NCI-H2081 treated with DMSO at 0.1 percent for 48 hours (cell line): ENCODE measurements around the gene BRD3OS.
"Not testable (repeated sequence)": the region's sequence is repeated elsewhere in the genome, so short reads cannot be mapped to it uniquely, and the experiment has no call there.

Source experiments
- DNase-seq: peaks from one replicate; lab custom pipeline; 2025; lab: John Stamatoyannopoulos, UW

Gene BRD3OS

DNA sequence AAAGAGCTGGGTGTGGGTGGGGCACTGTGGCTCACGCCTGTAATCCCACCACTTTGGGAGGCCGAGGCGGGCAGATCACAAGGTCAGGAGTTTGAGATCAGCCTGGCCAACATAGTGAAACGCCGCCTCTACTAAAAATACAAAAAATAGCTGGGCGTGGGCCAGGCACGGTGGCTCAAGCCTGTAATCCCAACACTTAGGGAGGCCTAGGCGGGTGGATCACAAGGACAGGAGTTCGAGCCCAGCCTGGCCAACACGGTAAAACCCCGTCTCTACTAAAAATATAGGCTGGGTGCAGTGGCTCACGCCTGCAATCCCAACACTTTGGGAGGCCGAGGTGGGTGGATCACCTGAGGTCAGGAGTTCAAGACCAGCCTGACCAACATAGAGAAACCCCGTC, 36.5 kb upstream of the BRD3OS start:
- DNase-seq: not testable (repeated sequence)

GRCh38 chr9:133989625-133990365, 35.5 kb upstream of the BRD3OS start:
- no peak for DNase-seq

- no peak for DNase-seq
Measured at GRCh38 chr9:133990366-133991213, 34.7 kb upstream of the BRD3OS start.

DNA sequence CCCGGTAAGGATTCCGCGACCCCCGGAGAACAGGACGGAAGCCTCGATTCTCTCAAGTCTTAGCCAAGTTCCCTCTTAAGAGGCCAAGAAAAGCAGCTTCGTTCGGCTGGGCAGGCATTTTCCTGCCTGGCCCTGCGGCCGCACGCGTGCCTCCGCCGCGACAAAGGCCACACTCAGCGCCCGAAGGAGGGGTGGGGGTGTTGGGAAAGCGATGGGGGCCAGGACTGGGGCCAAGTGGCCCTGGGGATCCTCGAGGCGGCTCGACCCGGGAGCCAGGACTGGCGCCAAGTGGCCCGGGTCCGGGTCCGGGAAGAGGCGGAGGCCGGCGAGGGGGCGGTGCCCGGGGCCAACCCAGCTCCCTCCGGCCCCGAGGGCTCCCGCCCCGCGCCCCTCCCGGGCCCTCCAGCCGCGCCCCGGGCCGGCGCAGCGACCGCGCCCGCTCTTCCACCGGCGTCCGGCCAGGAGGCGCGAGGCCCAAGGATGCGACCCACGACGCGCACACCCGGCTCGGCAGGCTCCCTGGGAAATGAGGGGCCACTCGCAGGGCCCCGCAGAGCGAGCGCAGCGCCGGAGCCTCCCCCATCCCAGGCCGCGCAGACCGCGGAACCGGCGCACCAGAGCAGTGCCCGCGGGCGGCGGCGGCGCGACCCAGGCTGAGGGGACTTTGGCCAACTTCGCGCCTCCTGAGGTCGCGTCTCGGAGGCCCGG, 33.9 kb upstream of the BRD3OS start:
- no peak for DNase-seq

DNA sequence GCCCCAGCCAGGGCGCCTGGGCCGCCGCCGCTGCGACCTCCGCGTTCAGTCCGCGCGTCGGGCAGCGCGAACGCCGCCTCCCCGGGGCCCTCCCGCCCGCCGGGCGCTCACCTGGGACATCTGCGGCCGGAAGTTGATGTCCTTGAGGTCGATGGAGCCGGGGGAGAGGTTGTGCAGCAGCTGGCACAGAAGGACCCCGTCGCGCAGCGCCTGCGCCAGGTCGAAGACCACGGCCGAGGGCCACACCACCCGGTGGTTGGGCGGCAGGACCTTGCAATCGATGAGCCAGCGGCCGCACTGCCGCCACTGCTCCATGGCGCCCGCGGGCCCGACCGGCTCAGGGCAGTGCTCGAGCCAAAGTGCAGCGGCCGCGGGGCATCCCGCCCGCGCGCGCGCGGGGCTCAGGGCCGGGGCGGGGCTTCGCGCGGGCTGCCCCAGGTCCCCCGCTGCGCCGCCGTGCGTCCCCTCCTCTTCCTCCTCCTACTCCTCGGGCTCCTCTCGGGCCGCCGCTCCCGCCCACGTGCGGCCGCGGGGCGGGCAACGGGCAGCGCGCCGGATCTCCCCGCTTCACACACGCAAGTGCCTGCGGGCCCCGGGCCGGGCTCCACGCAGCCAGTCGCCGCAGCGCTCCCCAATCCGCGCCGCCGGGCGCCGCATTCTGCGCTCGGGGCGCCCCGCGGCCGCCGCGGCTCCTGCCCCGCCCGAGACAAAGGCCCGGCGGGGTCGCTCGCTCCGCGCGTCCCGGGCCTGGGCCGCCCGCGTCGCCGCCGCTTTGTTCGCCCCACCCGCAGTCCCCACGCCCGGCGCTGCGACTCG, 33.1 kb upstream of the BRD3OS start, which contains the start of gene VAV2:
TSS of gene VAV2 (minus strand) at position 361 of the 816 bp plus-strand sequence. CDS start at position 315, 46 bp downstream.
- no peak for DNase-seq

GRCh38 chr9:133992780-133993634, 32.3 kb upstream of the BRD3OS start:
- peak; percentile 51 for DNase-seq

- DNase-seq: no peak
Measured at GRCh38 chr9:133993635-133994253, 31.5 kb upstream of the BRD3OS start.

GRCh38 chr9:133994353-133995011, 30.8 kb upstream of the BRD3OS start:
- DNase-seq: no peak

DNA sequence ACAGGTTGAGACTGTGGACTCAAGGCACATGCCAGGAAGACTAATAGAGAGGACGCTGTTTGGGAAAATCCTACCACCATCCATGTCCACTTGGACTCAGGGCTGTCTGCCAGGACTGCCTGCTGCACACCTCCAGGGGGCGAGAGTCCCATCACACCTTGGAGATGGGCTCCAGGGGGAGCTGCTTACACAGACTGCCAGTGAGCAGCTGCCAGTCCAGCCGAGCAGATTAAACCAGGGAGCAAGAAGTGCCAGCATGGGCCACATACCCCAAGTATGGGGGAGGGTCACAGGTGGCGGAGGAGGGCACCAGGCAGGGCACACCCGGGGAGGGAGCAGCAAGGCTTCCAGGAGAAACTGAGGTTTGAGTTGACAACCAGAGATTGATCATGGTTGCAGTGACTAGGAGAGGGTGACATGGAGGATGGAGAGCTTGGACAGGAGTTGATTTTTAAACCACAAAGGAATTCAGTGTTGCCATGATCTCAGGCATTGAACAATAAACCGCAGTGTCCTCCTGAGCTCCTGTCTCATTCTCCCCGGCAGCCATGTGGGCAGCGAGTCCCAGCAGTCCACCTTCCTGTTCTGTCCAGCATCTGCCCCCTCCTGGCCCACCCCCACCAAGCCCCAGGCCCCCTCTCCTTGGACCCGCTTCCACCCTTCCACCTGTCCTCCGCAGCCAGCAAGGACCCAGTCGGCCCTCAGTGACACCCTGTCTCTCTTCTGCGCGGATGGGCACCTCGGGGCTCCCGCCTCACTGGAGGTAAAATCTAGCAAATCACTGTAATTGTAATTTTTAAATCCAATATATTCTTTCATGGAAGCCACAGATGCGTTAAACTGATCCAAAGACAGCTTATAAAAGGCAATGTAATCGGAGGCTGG, 30.0 kb upstream of the BRD3OS start:
- no peak for DNase-seq

- DNase-seq: no peak
Measured at GRCh38 chr9:133996531-133997520, 28.5 kb upstream of the BRD3OS start.

DNA sequence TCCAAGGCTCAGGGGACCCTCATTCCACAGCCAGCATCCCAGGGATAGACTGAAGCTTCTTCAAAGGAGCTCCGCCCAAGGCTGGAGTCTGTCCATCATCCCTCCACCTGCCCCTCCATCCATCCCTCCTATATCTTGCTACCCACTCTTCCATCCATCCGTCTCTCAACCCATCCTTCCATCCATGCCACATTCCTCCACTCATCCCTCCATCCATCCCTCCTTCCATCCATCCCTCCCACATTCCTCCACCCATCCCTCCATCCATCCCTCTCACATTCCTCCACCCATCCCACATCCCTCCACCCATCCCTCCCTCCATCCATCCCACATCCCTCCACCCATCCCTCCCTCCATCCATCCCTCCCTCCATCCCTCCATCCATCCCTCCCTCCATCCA, 27.7 kb upstream of the BRD3OS start:
- DNase-seq: no peak

GRCh38 chr9:133998915-133999595, 26.2 kb upstream of the BRD3OS start:
- no peak for DNase-seq

DNA sequence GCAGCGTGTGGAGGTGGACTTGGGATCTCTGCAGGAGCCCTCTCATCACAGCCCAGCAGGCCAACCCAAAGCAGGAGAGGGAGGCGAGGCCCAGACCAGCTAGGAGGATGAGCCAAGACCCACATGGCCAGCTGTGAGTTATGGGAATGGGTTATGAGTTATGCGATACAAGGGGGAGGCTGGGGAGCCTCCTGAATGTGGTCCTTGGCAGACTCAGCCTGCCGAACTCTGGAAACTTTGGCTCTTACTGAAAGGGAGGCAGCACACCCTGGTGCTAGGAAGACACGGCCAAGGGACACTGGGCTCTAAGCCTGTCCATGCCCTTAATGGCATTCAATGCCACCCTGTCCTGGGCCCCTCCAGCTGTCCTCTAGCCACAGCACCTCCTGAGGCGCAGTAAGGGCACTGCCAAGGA, 25.4 kb upstream of the BRD3OS start:
- no peak for DNase-seq

DNA sequence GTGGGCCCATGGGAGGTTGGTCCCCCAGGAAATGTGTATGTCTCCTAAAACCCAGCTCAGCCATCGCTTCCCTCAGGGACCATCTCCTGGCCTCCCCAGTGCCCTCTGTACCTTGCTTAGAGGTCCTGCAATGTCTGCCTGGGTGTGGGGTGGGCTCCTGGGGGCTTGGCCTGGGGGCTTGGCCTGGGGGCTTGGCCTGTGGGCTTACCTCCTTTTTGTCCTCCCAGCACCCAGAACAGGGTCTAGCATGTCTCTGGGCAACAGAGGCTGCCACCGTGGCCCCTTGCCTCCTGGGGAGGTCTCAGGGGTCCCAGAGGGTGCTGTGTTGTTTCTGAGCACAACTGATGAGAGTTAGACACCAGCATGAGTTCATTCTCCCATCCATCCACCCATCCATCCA, 22.5 kb upstream of the BRD3OS start:
- no peak for DNase-seq

DNA sequence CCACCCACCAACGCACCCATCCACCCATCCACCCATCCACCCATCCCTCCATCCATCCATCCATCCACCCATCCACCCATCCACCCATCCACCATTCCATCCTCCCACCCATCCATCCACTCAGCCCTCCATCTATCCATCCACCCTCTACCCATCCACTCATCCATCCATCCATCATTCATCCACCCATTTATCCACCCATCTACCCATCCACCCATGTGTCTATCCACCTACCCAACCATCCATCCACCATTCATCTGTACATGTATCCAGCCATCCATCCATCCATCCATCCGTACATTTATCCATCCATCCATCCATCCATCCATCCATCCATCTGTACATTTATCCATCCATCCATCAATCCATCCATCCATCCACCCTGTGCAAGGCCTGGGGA, 22.0 kb upstream of the BRD3OS start:
- no peak for DNase-seq

DNA sequence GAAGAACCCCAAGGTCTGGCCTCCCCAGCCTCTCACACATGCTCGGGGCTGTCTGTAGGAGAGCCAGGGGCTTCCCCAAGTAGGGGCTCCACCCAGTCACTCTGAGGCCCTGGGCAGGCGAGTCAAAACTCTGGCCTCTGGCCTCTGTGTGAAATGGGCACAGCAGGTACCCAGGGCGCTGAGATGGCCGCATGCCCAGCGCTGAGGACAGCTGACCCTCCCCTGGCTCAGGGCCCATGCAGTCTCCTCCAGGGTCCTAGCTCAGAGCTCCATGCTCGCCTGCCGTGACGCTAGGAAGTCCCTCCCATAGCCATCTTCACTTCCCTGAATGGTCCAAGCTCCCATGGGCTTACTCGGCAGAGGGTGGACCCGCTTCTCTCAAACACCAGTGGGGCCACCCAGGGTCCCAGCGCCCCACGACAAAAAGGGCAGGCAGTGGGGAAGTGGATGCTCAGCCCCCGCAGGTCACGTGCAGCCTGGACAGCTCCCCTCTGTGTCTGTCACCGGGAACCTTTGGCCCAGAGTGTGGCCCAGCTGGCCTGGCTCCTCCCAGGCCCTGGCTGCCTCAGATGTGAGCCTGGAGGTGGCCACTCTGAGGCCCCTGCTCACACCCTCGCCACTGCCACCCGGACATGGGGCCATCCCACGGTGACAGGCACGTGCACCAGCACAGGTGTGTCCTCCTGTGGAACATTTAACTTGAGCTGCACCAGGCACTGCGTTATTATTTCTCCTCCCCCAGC, 21.0 kb upstream of the BRD3OS start:
- no peak for DNase-seq
